Small intestine (tissue), 7 donors: ENCODE results near the gene CBLIF. TPM values are rescaled to one million over a fixed set of nuclear protein-coding genes. Genes with fewer than 3 reads are reported as not detected.
A peak's percentile ranks its signal among the peaks of the same experiment; 100 is the strongest.

Source experiments
- DNase-seq, 2 donors: peaks; one replicate each; pipeline versions ENCODE4 v3.0.0 to v3.0.0-alpha.2; 2013
- FAIRE-seq: peaks from 2 replicates; lab custom pipeline; 2012; peaks lifted over from hg19 to GRCh38; lab: Jason Lieb, UNC
- H3K27ac ChIP-seq, 3 donors: one replicate each; pipeline ENCODE4 v1.5.1; 2013; ENCODE audit warnings: low read length in 2 of 3, mild to moderate bottlenecking in 2 of 3, control low read depth in 1 of 3, inconsistent platforms in 1 of 3, low read depth in 1 of 3, moderate library complexity in 1 of 3
- H3K27me3 ChIP-seq, 3 donors: one replicate each; pipeline ENCODE4 v1.6.1; 2013; ENCODE audit warnings: low read length in 3 of 3, inconsistent platforms in 1 of 3; ENCODE audit not compliant: control insufficient read depth in 3 of 3, insufficient read depth in 3 of 3
- H3K36me3 ChIP-seq, 3 donors: one replicate each; pipeline ENCODE4 v1.6.1; 2013; ENCODE audit warnings: low read length in 3 of 3, inconsistent platforms in 1 of 3, low read depth in 1 of 3, mild to moderate bottlenecking in 1 of 3, moderate library complexity in 1 of 3; ENCODE audit not compliant: control insufficient read depth in 3 of 3, insufficient read depth in 2 of 3
- H3K4me1 ChIP-seq, 3 donors: one replicate each; pipeline ENCODE4 v1.6.1; 2013; ENCODE audit warnings: low read length in 2 of 3, inconsistent platforms in 1 of 3, low read depth in 1 of 3, mild to moderate bottlenecking in 1 of 3, moderate library complexity in 1 of 3; ENCODE audit not compliant: control insufficient read depth in 3 of 3, insufficient read depth in 2 of 3
- H3K4me3 ChIP-seq, 3 donors: one replicate each; pipeline ENCODE4 v1.5.1; 2013; ENCODE audit warnings: low read length in 3 of 3, control low read depth in 1 of 3, inconsistent platforms in 1 of 3, low read depth in 1 of 3, mild to moderate bottlenecking in 1 of 3, moderate library complexity in 1 of 3
- H3K9me3 ChIP-seq, 2 donors: one replicate each; pipeline ENCODE4 v1.6.1; 2013; ENCODE audit warnings: low read depth in 1 of 2, low read length in 1 of 2; ENCODE audit not compliant: control insufficient read depth in 2 of 2, insufficient read depth in 1 of 2
- WGBS, 3 donors: extraction: QIAGEN DNeasy Blood & Tissue Kit; methylation state at CpG; one replicate each; pipeline ENCODE4 v1.1.7; 2013; 5-methylcytosine and 5-hydroxymethylcytosine counted together
- polyA plus RNA-seq, 4 donors: library from polyadenylated mRNA; stranded (reverse) in 3 of 4; unstranded in 1 of 4; fragments of 200-250 nt in 3 of 4; fragments of 120-200 nt in 1 of 4; gene quantifications; one replicate each; pipeline versions ENCODE4 v1.2.1 to v1.2.3, GENCODE V29; 2013
- donor health status: healthy with polysubstance abuse.
- donor health status: control.
- donor health status: control.
- donor health status: Bipolar disorder and iron deficiency.
- donor health status: healthy.

Gene CBLIF
- polyA plus RNA-seq, 4 donors: 0.13 to 2.1 TPM; not detected in 2

GRCh38 chr11:59875856-59876519, 30.7 kb upstream of the CBLIF start:
- FAIRE-seq (no peak), DNase-seq (peak; percentile 16 to 42)
- Histone ChIP-seq H3K9me3 (no peaks in the 10 kb centered on the region), H3K36me3 (no peaks in the 10 kb centered on the region), H3K27ac (no peak overlapping the region), H3K4me1 (no peaks in the 10 kb centered on the region), H3K27me3 (peaks cover 0 to 3% (median 0%) of the 10 kb centered on the region in 3 donors), H3K4me3 (no peak overlapping the region)
- 19 to 51% (median 25%) methylated on average over 9 of the region's 9 CpGs for WGBS, 3 donors

DNA sequence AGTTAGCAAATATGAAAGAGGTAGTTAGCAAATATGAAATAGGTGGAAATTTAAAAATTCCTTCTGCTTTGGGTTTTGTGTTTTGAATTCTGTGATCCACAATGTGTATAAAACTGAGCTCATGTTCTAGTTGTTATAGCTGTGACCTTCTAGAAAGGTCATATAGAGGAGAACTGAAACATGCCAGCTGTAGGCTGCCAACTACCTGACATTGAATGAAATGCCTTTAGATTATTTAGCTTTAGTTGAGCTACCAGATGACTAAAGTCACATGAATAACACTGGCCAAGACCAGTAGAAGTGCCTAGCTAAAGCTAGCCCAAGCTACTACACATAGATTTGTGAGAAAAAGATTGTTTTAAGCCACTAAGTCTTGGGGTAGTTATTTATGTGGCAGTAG, 26.8 kb upstream of the CBLIF start:
- Histone ChIP-seq H3K9me3 (no peaks in the 10 kb centered on the region), H3K27ac (no peak overlapping the region), H3K36me3 (no peaks in the 10 kb centered on the region), H3K27me3 (peaks cover 0 to 3% (median 0%) of the 10 kb centered on the region in 3 donors), H3K4me1 (no peaks in the 10 kb centered on the region), H3K4me3 (no peak overlapping the region)
- FAIRE-seq (no peak), DNase-seq (no peak)

GRCh38 chr11:59867946-59868345, 22.6 kb upstream of the CBLIF start:
- Histone ChIP-seq H3K27me3 (no peaks in the 10 kb centered on the region), H3K4me1 (no peaks in the 10 kb centered on the region), H3K9me3 (no peaks in the 10 kb centered on the region), H3K4me3 (no peak overlapping the region), H3K27ac (no peak overlapping the region), H3K36me3 (no peaks in the 10 kb centered on the region)
- no peak for DNase-seq
- WGBS, 3 donors: 79 to 88% (median 83%) methylated on average over 2 of the region's 2 CpGs
- FAIRE-seq: no peak

DNA sequence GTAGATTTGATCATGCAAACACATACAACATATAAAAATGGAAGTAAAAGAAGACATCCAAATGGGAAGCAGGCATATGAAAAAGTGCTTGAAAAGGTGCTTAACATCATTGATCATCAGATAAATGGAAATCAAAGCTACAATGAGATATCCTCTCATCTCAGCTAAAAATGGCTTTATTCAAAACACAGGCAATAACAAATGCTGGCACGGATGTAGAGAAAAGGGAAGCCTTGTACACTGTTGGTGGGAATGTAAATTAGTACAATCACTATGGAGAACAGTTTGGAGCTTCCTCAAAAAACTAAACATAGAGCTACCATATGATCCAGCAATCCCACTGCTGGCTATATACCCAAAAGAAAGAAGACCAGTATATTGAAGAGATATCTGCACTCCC, 21.5 kb upstream of the CBLIF start:
- H3K9me3 ChIP-seq: no peaks in the 10 kb centered on the region
- DNase-seq (no peak), FAIRE-seq (no peak)
- no peaks in the 10 kb centered on the region for H3K36me3 ChIP-seq
- 67 to 87% (median 78%) methylated on average over 1 of the region's 1 CpG for WGBS, 3 donors
- no peak overlapping the region for H3K4me3 ChIP-seq
- no peak overlapping the region for H3K27ac ChIP-seq
- no peaks in the 10 kb centered on the region for H3K4me1 ChIP-seq
- no peaks in the 10 kb centered on the region for H3K27me3 ChIP-seq

- DNase-seq: peak; percentile 44 to 61
- Histone ChIP-seq H3K9me3 (no peaks in the 10 kb centered on the region), H3K36me3 (no peaks in the 10 kb centered on the region), H3K27ac (no peak within 1 kb of the TSS), H3K4me3 (no peak within 1 kb of the TSS), H3K27me3 (no peaks in the 10 kb centered on the region), H3K4me1 (no peaks in the 10 kb centered on the region)
- FAIRE-seq: no peak
- 63 to 74% (median 63%) methylated on average over 3 of the region's 3 CpGs for WGBS, 3 donors
These were observed 21.1 kb upstream of the CBLIF start, which contains the start of gene TCN1 for GRCh38 chr11:59866397-59866796. Gene TCN1, minus strand, starts transcription at chr11:59866487. Its CDS starts 17 bp downstream, at chr11:59866470.

GRCh38 chr11:59865031-59865430, 19.7 kb upstream of the CBLIF start:
- no peak for DNase-seq
- no peaks in the 10 kb centered on the region for H3K27me3 ChIP-seq
- no peak for FAIRE-seq

DNA sequence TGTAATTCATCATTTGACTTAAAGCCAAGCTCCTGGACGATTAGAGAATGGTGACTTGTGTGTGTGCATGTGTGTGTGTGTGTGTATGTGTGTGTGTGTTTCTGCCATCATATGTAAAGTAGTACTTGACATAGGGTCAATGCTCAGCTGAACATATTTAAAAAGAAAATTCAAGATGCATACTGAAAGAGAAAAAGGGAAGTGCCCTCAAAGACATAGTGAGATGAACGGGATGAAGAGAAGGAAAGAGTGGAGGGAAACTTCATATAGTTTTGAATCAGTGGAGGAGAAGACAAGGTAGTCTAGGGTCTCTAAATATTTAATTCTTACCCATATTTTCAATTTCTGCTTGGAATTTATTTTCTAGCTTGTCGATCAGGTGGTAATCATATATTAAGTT, 17.0 kb upstream of the CBLIF start:
- Histone ChIP-seq H3K36me3 (no peaks in the 10 kb centered on the region), H3K27me3 (no peaks in the 10 kb centered on the region), H3K4me1 (no peaks in the 10 kb centered on the region), H3K27ac (no peak overlapping the region), H3K9me3 (no peaks in the 10 kb centered on the region), H3K4me3 (no peak overlapping the region)
- FAIRE-seq (no peak), DNase-seq (no peak)
- 72 to 80% (median 78%) methylated on average over 3 of the region's 3 CpGs for WGBS, 3 donors

More at GRCh38 chr11:59865031-59865430, 19.7 kb upstream of the CBLIF start:
- Histone ChIP-seq H3K9me3 (no peaks in the 10 kb centered on the region), H3K4me3 (no peak overlapping the region), H3K4me1 (no peaks in the 10 kb centered on the region), H3K36me3 (no peaks in the 10 kb centered on the region), H3K27ac (no peak overlapping the region)
- WGBS, 3 donors: 74 to 93% (median 74%) methylated on average over 1 of the region's 1 CpG

- FAIRE-seq: no peak
- H3K36me3 ChIP-seq: no peaks in the 10 kb centered on the region
- no peaks in the 10 kb centered on the region for H3K4me1 ChIP-seq
These were observed 14.4 kb upstream of the CBLIF start for GRCh38 chr11:59859673-59860072.

More at GRCh38 chr11:59859673-59860072, 14.4 kb upstream of the CBLIF start:
- no peaks in the 10 kb centered on the region for H3K9me3 ChIP-seq
- H3K27ac ChIP-seq: no peak overlapping the region
- H3K4me3 ChIP-seq: no peak overlapping the region
- no peak for DNase-seq
- no peaks in the 10 kb centered on the region for H3K27me3 ChIP-seq
